ENCODE measurements around the gene PCDHB2. TPM values are rescaled to one million over a fixed set of nuclear protein-coding genes. Genes with fewer than 3 reads are reported as not detected.

Gene PCDHB2
- total RNA-seq (1 to 10 TPM in 2 of 6 donors, under 1 TPM in 4; 0.56 to 2.2 (median 0.62) TPM), polyA plus RNA-seq (under 1 TPM; 0.23 to 0.70 TPM)

DNA sequence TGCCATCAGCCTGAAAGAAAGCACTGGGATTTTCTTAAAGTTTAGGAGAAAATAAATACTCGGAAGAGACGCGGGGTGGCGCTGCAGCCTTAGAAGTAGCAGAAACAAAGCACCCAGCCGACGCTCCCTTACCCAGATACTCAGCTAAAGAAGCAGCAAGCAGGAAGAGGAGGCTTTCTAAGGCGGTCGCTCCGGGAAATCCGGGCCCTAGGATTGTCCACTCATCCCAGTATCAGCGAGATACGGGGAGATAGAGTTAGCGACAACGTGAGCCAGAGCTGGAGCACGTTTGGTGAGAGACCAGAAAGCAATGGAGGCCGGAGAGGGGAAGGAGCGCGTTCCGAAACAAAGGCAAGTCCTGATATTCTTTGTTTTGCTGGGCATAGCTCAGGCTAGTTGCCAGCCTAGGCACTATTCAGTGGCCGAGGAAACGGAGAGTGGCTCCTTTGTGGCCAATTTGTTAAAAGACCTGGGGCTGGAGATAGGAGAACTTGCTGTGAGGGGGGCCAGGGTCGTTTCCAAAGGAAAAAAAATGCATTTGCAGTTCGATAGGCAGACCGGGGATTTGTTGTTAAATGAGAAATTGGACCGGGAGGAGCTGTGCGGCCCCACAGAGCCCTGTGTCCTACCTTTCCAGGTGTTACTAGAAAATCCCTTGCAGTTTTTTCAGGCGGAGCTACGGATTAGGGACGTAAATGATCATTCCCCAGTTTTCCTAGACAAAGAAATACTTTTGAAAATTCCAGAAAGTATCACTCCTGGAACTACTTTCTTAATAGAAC lies at the start of gene PCDHB2:
TSS of gene PCDHB2 (plus strand) at position 135 of the 782 bp plus-strand sequence. CDS start at position 311, 176 bp downstream.
- FAIRE-seq (no peak), DNase-seq (no peak), ATAC-seq (peak in 3 of 4 donors; percentile 41 to 83 (median 69))
- WGBS, 2 donors: 11 to 13% methylated on average over 29 of the region's 29 CpGs
- H3K4me1 ChIP-seq: no peaks in the 10 kb centered on the region
- H3K36me3 ChIP-seq: no peaks in the 10 kb centered on the region
- peak within 1 kb of the TSS in 1 of 4 donors; percentile 12 for H3K4me3 ChIP-seq
- H3K9me3 ChIP-seq: no peaks in the 10 kb centered on the region
- H3K27me3 ChIP-seq: no peaks in the 10 kb centered on the region
- TF ChIP-seq, protein P1, sequence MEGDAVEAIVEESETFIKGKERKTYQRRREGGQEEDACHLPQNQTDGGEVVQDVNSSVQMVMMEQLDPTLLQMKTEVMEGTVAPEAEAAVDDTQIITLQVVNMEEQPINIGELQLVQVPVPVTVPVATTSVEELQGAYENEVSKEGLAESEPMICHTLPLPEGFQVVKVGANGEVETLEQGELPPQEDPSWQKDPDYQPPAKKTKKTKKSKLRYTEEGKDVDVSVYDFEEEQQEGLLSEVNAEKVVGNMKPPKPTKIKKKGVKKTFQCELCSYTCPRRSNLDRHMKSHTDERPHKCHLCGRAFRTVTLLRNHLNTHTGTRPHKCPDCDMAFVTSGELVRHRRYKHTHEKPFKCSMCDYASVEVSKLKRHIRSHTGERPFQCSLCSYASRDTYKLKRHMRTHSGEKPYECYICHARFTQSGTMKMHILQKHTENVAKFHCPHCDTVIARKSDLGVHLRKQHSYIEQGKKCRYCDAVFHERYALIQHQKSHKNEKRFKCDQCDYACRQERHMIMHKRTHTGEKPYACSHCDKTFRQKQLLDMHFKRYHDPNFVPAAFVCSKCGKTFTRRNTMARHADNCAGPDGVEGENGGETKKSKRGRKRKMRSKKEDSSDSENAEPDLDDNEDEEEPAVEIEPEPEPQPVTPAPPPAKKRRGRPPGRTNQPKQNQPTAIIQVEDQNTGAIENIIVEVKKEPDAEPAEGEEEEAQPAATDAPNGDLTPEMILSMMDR (IDR thresholded peaks at IDR 0.05): no peak
- H3K27ac ChIP-seq: no peak within 1 kb of the TSS
- intact Hi-C loops (cut with DNase I): no loop called here

DNA sequence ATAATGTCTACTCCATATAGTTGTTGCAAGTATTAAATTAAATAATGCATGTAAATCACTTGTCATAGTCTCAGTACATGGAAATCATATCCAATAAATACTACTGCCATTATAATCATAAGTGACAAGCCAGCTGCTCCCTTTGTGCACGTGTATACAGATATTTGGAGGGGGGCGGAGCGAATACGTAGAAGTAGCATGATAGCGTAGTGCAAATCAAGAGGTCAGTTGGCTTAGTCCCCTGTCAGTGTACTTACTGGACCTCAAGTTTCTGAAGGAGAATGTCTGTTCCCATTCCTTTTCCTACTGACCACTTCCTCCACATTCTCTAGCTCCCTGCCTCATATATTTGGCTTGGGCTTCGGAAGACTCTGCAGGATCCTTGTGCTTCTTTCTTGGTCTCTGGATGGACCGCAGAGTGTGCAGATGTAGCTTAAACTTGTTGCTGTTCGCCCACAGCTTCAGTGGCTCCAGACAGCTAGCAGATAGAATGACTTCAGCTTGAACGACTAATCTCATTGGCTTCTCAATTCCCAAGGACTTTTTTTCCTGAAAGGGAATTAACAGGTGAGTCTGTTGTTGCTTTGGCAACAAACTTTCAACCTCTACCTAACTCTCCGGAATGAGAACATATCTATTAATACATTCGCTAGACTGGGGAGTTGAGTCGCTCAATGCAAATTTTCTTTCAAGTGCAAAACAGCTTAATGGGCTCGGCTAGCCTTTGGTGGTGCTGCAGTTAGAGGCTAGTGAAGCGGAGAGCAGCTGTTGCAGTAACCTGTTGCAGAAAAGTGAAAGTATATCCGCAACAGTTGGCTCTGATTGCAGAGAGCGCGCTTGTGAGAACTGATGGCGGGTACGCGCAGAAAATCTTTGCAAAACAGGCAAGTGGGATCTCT lies 43.5 kb upstream of the PCDHB2 start, which contains the start of gene PCDHB1:
TSS of gene PCDHB1 (plus strand) at position 753 of the 899 bp plus-strand sequence. CDS start at position 850, 97 bp downstream.
- FAIRE-seq: no peak
- TF ChIP-seq, protein P1 (IDR thresholded peaks at IDR 0.05): no peak
- Histone ChIP-seq H3K27me3 (no peaks in the 10 kb centered on the region), H3K36me3 (no peaks in the 10 kb centered on the region), H3K4me3 (peak within 1 kb of the TSS; percentile 32 to 66 (median 51)), H3K4me1 (peaks cover 0 to 4% (median 0%) of the 10 kb centered on the region in 3 donors), H3K9me3 (no peaks in the 10 kb centered on the region), H3K27ac (peak within 1 kb of the TSS in 3 of 4 donors; percentile 3 to 8 (median 6))
- WGBS, 2 donors: 6% methylated on average over 20 of the region's 20 CpGs
- ATAC-seq: peak; percentile 74 to 93 (median 90)
- DNase-seq: peak in 1 of 6 donors; percentile 36
- intact Hi-C loops (cut with DNase I): no loop called here

DNA sequence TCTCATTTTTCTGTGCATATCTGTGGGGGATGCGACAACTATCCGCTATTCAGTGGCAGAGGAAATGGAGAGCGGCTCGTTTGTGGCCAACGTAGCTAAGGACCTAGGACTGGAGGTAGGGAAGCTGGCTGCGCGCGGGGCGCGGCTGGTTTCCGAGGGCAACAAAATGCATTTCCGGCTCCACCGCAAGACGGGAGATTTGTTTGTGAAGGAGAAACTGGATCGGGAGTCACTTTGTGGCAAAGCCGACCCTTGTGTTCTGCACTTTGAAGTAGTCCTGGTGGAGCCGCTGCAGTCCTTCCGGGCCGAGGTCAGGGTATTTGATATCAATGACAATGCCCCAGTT lies 42.9 kb upstream of the PCDHB2 start:
- DNase-seq (peak in 4 of 6 donors; percentile 17 to 66 (median 38)), FAIRE-seq (no peak), ATAC-seq (peak; percentile 71 to 75 (median 73))
- Histone ChIP-seq H3K4me1 (peaks cover 0 to 4% (median 0%) of the 10 kb centered on the region in 3 donors), H3K27ac (peak overlapping the region in 3 of 4 donors; percentile 3 to 8 (median 6)), H3K4me3 (peak overlapping the region; percentile 32 to 66 (median 51)), H3K27me3 (no peaks in the 10 kb centered on the region), H3K9me3 (no peaks in the 10 kb centered on the region), H3K36me3 (no peaks in the 10 kb centered on the region)
- TF ChIP-seq, protein P1 (IDR thresholded peaks at IDR 0.05): no peak
- intact Hi-C loops (cut with DNase I): no loop called here
- 4% methylated on average over 19 of the region's 19 CpGs for WGBS, 2 donors

DNA sequence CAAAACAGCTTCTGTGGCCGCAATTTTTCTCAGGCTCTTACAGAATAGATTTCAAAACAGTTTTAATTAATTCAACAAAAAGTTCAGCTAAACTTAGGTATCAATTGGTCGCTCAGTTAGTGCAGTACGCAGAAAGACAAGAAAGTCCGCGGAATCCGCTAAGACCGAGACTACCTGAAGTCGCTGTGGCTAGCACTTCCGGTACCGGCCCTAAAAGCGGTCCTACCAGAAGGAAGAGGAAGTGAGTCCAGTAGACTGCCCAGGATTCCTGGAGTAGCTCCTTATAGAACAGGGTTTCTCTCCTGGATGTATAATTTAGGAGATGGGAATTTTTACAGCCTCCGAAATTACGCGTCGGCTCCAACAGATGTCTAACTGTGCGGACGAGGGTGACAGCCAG lies 16.6 kb upstream of the PCDHB2 start:
- DNase-seq (no peak), FAIRE-seq (no peak), ATAC-seq (peak in 3 of 4 donors; percentile 45 to 74 (median 64))
- H3K27ac ChIP-seq: no peak overlapping the region
- peaks cover 3 to 5% (median 4%) of the 10 kb centered on the region in 4 donors for H3K27me3 ChIP-seq
- H3K4me1 ChIP-seq: no peaks in the 10 kb centered on the region
- H3K36me3 ChIP-seq: no peaks in the 10 kb centered on the region
- H3K9me3 ChIP-seq: no peaks in the 10 kb centered on the region
- peak overlapping the region in 2 of 4 donors; percentile 21 to 35 for H3K4me3 ChIP-seq
- TF ChIP-seq, protein P1 (IDR thresholded peaks at IDR 0.05): no peak
- intact Hi-C loops (cut with DNase I): no loop called here
- WGBS, 2 donors: 33 to 37% methylated on average over 17 of the region's 17 CpGs
